Activated CD4-positive, CD25-positive, alpha-beta regulatory T cell (primary cell): Measurements from ENCODE around the gene MARCO.

Experiments
- DNase-seq, 4 experiments: peaks; one replicate each; lab custom pipeline; 2025; lab: John Stamatoyannopoulos, UW

The MARCO gene

GRCh38 chr2:118942031-118942430, at the start of gene MARCO:
Gene MARCO, plus strand, starts transcription at chr2:118942194. Its CDS starts 107 bp downstream, at chr2:118942301.
- DNase-seq, result no peak

DNA sequence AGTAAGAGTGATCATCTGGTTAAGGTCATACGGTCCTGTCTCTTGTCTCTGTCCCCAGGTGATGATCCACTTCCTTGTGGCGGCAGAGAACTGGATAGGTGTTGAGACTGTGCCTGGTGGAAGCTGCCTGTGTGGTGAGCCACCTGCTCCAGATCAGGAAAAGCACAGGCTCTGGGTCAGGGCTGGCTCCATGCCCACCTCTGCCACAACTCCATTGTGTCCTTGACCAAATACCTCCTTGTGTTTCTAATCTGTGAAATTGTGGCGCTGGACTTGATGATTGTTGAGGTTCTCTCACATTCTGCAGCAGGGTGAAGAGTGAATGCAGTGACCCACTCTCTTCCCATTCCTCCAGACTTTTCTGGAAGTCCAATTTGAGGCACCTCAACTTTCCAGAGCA, 48.9 kb upstream of the MARCO start:
- DNase-seq, result no peak

GRCh38 chr2:118902266-118903028, 39.5 kb upstream of the MARCO start:
- DNase-seq, result no peak

DNA sequence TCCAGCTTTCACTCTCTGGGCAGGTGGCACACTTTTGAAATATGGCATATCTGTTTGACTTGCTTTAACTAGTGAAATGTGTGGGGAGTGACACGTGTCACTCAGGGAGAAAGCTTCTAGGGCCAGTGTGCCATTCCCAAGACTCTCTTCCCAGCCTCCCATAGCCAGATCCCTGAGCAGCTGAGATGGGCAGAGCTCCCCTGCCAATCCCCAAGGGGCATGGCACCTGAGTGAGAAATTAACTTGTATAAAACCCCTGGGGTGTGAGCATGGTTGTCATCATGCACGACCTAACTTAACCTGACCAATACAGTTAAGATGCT, 39.0 kb upstream of the MARCO start:
- no peak for DNase-seq

DNA sequence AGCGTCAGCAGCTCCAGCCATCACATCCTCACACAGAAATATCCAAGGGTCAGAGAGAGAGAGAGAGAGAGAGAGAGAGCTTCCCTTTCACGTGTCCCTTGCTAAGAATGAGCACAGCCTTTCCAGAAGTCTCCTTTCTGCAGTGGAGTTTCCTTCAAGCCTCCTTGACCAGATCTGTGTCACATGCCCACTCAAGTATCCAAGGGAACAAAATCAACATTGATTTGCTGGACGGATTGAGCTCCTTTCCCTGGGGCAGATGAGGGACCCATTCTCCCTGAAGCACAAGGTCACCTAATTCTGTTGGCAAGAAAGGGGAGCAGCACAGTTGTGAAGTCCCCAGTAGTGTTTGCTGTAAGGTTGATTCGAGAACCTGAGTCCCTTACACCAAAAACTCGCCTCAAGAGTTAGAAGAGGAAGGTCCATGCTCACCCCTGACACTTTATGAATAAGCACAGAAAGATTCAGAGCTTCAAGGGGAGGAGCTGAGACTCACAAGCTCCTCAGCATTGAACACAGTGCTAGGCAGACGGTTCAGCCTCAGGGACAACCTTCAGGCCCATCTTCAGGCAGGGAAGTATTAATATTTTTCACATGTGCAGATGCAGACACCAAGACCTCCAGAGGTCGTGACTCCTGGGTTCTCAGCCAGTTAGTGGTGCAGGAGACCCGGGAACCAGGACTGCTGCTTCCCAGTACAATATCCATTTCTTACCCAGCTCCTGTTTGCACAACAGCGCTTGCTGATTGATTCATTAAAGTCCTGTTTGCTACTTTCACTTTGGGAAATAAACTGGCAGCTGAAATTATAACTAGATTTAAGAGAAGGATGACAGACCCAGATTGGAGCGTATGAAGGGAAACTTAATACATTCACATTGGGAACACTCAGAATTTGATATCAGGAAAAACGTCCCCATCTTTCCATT, 38.2 kb upstream of the MARCO start:
- DNase-seq, result no peak

GRCh38 chr2:118905206-118905605, 36.8 kb upstream of the MARCO start:
- DNase-seq, result no peak

GRCh38 chr2:118906186-118906585, 35.8 kb upstream of the MARCO start:
- DNase-seq, result no peak

GRCh38 chr2:118907759-118908158, 34.2 kb upstream of the MARCO start:
- no peak for DNase-seq

DNA sequence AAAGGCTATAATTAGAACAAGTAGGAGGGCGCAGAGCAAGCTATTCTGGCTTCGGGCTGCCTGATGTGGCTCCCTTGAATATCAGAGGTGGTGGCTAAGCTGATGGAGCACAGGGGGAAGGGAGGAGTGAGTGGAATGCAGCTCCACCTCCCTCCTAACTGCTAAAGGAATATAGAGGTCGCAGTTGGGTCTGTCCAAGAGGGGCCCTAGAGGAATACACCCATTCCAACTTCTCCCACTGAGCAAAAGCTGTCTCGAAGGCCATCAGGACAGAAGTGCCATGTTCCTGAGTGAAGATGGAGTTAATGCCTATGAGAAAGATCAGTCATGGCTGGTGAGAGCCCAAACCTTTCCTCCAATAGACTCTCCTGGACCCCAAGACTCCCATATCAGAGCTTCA, 32.8 kb upstream of the MARCO start:
- DNase-seq, result no peak

GRCh38 chr2:118911166-118911856, 30.7 kb upstream of the MARCO start:
- no peak for DNase-seq

DNA sequence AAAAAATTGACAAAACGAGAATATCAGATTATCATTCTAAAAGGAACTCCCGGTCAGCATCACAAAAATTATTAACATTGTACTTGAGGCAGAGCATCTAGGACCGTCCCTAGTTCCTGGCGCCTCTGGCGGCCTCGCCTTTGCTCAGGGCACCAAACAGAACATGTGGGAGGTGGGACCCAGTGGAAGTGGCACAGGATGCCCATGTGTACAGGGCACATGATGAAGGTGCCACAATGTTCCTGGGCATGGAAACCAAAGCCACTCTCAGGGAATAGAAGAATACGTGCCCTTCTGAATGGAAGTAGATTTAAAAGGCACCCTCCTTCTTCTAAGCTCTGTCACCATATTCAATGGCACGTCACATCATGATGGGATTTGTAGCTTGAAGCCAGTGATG, 30.1 kb upstream of the MARCO start:
- no peak for DNase-seq

DNA sequence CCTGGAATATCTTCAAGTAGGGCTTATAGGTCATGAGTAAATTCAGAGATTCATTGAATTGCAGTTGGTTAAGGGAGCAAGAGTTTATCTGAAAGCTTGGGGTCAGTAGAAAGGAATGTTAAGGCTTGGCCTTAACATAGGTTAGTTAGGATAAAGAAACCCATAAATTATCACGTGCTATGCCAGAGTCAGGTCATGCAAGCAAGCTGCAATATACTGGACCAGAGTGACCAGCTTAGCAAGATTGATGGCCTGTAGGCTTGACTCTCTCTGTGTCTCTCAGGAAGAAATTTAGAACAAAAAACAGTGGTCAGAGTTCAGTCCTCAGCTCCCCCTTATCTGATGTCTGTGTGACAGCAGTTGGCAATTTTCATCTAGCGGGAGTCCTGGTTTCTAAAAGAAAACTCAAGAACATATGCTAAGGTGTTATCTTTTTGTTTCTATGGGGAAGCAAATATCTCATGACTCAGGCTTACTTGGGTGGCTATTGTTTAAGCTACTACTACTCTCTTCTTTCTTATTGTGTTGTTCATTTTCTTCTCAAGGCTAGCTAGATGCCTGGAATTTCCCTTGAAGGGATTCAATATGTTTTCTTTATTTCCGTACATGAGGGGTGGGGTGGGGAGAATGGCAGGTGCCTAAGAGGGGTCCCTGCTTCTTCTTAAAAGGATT, 28.7 kb upstream of the MARCO start:
- no peak for DNase-seq

- no peak for DNase-seq
These were observed 28.0 kb upstream of the MARCO start for GRCh38 chr2:118913803-118914645.

- no peak for DNase-seq
These were observed 27.1 kb upstream of the MARCO start for GRCh38 chr2:118914721-118915453.

- no peak for DNase-seq
These were observed 24.0 kb upstream of the MARCO start for GRCh38 chr2:118918017-118918416.

- no peak for DNase-seq
These were observed 20.3 kb upstream of the MARCO start for GRCh38 chr2:118921646-118922045.

- no peak for DNase-seq
These were observed 19.7 kb upstream of the MARCO start for GRCh38 chr2:118922254-118922653.

- DNase-seq, result no peak
These were observed 18.6 kb upstream of the MARCO start for GRCh38 chr2:118923371-118923770.

DNA sequence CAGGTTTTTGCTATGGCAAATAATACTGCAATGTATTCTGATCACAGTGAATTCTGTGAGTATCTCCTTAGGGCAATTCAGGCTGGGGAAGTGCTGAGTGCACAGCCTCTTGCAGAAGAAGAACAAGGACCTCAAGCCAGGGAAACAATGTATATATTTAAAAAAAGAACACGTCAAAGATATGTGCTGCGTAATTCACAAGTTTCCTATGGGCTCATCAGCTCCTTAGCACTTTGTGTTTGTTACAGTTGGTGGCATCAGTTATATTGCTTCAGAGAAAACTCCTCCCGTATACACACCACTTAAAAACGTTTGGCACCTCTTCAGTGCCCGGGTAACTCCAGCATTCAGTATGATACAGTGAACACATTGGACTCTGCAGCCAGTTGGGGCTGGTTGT, 16.5 kb upstream of the MARCO start:
- no peak for DNase-seq

- no peak for DNase-seq
These were observed 16.0 kb upstream of the MARCO start for GRCh38 chr2:118925981-118926380.

DNA sequence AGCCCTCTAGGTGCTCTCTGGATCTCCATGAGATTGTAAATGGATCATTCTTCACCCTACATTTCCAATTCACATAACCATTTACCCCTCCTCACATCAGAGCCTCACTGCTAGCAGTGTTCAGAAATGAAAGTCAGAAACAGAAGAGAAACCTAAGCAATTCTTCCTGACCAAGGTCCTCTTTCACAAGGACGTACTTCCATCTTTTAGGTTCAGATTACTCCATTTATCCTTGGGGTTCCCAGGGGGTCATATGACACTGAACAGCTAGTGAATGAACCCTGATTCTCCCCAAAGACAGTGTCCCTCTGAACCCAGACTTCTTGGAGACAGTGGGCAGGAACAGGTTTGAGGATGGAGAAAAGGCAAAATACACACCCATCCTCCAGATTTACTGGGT, 12.9 kb upstream of the MARCO start:
- DNase-seq, result no peak
